ENCODE data around the gene DNAAF5.
A peak's percentile ranks its signal among the peaks of the same experiment; 100 is the strongest.

Gene DNAAF5

DNA sequence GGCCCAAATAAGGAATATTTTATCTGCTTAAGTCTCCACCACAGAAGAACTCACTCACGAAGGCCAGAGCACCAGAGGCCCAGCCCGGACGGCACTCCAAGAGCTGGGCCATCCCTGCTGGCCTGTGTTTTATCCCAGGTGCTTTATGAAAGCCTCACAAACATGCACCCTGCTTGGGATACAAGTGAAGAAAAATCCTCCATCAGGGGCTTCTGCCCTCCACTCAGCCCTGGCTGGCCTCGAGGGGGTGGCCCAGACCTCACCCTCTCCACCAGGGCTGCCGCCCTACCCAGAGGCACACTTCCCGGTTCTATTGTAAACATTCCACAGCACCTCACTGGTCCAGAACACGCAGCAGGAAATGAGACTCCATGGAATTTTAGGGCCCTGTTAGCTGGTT lies 19.8 kb upstream of the DNAAF5 start:
- no peak for DNase-seq

GRCh38 chr7:707296-708000 lies 19.1 kb upstream of the DNAAF5 start:
- DNase-seq: peak in 2 of 58 donors; percentile 21 to 29

- no peak for DNase-seq
Observed at GRCh38 chr7:710161-710560, 16.3 kb upstream of the DNAAF5 start.

- peak in 1 of 58 donors; percentile 19 for DNase-seq
Observed at GRCh38 chr7:711093-711921, 15.2 kb upstream of the DNAAF5 start.

DNA sequence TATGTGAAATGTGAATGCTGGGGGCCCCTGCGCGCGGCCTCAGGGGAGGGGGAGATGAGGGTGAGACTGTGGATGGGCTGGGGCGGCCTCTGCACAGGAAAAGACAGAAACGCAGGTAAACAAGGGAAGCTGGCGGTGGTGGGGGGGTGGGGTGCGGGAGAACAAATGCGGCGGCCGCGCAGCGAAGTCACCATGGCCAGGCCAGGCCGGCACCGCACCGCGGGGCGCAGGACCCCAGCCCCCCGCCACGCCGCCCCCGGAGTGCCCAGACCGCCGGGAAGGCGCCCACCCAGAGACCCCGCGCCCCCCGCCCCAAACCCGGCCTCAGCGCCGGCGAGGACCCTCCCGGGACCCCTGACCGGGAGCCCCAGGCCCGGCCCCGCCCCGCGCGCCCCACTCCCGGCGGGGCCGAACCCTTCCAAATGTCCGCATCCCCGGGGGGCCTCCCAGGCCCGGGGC lies 14.5 kb upstream of the DNAAF5 start:
- DNase-seq: no peak

GRCh38 chr7:712381-713138 lies 13.9 kb upstream of the DNAAF5 start:
- no peak for DNase-seq

GRCh38 chr7:713139-713457 lies 13.4 kb upstream of the DNAAF5 start:
- no peak for DNase-seq

DNA sequence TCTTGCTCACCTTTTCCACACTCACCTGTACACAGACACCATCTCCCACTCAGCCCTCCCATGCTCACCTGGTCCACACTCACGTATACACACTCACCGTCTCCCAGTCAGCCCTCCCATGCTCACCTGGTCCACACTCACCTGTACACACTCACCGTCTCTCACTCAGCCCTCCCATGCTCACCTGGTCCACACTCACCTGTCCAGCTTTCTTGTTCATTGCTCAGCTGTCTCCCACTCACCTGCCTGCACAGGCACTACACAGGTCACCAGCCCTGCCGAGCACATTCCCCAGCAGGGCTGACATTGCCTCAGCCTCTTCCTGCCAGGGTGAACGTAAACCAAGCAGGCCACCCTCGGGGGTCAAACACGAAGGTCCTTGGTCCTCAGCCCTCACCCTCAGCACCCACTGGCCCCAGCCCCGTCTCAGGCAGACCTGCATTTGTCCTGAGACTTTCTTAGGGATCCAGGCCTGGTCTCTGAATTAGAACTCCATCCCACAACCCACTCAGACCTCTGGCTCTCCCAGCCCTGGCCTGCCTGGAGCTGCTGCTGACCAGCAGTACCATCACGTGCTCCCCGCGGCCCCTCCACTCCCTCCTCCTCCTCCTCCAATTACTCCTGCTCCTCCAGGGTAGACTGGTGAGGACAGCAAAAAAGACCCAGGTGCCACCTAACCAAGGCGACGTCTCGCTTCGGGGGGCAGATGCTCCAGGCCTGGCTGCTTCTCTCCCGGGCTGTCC lies 12.8 kb upstream of the DNAAF5 start:
- DNase-seq: no peak

- DNase-seq: no peak
Observed at GRCh38 chr7:714251-714671, 12.2 kb upstream of the DNAAF5 start.

- DNase-seq: no peak
Observed at GRCh38 chr7:716222-716621, 10.3 kb upstream of the DNAAF5 start.

GRCh38 chr7:716636-717035 lies 9.9 kb upstream of the DNAAF5 start:
- no peak for DNase-seq

- DNase-seq: no peak
Observed at GRCh38 chr7:721619-722248, 4.8 kb upstream of the DNAAF5 start.

DNA sequence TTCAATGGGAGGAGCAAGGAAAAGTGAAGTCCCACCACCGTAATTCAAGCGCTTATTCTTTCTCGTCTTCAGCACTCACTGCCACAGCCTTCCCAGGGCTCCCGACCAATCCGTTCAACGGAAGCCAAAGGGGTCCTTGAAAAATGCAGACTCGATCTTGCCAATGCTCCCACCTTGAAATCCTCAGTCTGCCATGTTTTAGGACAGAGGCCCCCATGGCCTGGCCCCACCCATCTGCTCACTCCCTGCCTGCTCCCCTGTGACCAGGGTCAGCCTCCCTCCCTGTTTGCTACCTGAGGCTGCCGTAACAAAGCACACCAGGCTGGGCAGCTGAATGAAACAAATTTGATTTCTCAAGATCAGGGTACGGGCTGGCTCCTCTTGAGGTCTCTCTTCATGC lies 3.0 kb upstream of the DNAAF5 start:
- DNase-seq: no peak

DNA sequence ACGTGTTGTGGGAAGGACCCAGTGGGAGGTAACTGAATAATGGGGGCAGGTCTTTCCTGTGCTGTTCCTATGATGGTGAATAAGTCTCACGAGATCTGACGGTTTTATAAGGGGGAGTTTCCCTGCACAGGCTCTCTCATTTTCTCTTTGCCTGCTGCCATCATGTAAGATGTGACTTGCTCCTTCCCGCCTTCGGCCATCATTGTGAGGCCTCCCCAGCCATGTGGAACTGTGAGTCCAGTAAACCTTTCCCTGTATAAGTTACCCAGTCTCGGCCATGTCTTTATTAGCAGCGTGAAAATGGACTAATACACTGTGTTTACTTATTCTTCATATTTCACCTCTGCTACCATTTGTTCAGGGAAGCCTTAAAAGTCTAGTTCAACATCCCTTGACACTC lies 2.2 kb upstream of the DNAAF5 start:
- DNase-seq: no peak

GRCh38 chr7:725223-726005 lies 1.1 kb upstream of the DNAAF5 start:
- no peak for DNase-seq

DNA sequence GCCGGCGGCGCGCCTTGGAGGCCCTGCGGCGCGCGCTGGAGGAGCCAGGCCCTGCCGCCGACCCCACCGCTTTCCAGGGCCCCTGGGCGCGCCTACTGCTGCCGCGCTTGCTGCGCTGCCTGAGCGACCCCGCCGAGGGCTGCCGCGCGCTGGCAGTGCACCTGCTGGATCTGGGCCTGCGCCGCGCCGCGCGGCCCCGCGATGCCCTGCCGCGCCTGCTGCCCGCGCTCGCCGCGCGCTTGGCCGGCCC lies 280 bp downstream of the DNAAF5 start:
- no peak for DNase-seq

- peak in 2 of 58 donors; percentile 25 to 44 for DNase-seq
Observed at GRCh38 chr7:727104-727805, 756 bp downstream of the DNAAF5 start, which contains the start of gene PRKAR1B. Gene PRKAR1B, minus strand, starts transcription at chr7:727281. Its CDS starts 15,776 bp downstream, at chr7:711505.

GRCh38 chr7:727806-728460 lies 1.4 kb downstream of the DNAAF5 start:
- no peak for DNase-seq

DNA sequence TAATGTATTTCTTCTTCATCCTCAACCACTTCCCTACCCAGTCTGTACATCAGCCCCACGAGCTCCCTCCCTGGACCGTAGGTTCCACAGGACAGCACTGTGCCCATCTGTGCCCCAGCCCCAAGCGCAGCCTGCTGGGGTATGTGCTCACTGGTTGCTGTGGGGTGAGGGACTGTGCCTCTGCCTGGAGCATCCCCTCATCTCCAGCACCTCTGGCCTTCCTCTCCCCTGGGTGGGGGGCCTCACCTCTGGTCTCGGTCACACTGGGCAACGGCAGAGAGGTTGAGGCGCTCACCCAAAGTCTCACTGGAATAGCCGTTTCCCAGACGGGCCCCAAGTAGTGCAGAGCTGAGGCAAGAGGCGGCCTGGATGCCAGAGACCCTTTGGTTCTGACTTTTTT lies 2.1 kb downstream of the DNAAF5 start:
- DNase-seq: no peak

Measured in anterior cingulate cortex (tissue), 58 donors.